ENCODE results near the gene PAQR8.
A peak's percentile ranks its signal among the peaks of the same experiment; 100 is the strongest.

PAQR8 gene

GRCh38 chr6:52361945-52362442 is at the start of gene PAQR8:
Gene PAQR8, plus strand, starts transcription at chr6:52362151. Its CDS starts 41,063 bp downstream, at chr6:52403214.
- peak; percentile 66 for DNase-seq (ENCODE audit: low read depth)

- DNase-seq (ENCODE audit: low read depth), result no peak
These were observed 49.5 kb upstream of the PAQR8 start for GRCh38 chr6:52312461-52312860.

GRCh38 chr6:52314752-52315151 is 47.2 kb upstream of the PAQR8 start:
- DNase-seq (ENCODE audit: low read depth), result no peak

GRCh38 chr6:52317211-52317610 is 44.7 kb upstream of the PAQR8 start:
- DNase-seq (ENCODE audit: low read depth), result no peak

- DNase-seq (ENCODE audit: low read depth), result no peak
These were observed 43.9 kb upstream of the PAQR8 start for GRCh38 chr6:52317841-52318581.

- DNase-seq (ENCODE audit: low read depth), result no peak
These were observed 37.8 kb upstream of the PAQR8 start for GRCh38 chr6:52324189-52324588.

GRCh38 chr6:52325695-52326471 is 36.1 kb upstream of the PAQR8 start:
- DNase-seq (ENCODE audit: low read depth), result no peak

- DNase-seq (ENCODE audit: low read depth), result no peak
These were observed 35.2 kb upstream of the PAQR8 start for GRCh38 chr6:52326540-52327364.

GRCh38 chr6:52328303-52328662 is 33.7 kb upstream of the PAQR8 start:
- no peak for DNase-seq (ENCODE audit: low read depth)

GRCh38 chr6:52328729-52329128 is 33.2 kb upstream of the PAQR8 start:
- no peak for DNase-seq (ENCODE audit: low read depth)

- DNase-seq (ENCODE audit: low read depth), result no peak
These were observed 31.5 kb upstream of the PAQR8 start for GRCh38 chr6:52330470-52330869.

GRCh38 chr6:52331793-52332457 is 30.0 kb upstream of the PAQR8 start:
- no peak for DNase-seq (ENCODE audit: low read depth)

GRCh38 chr6:52333840-52334200 is 28.1 kb upstream of the PAQR8 start:
- no peak for DNase-seq (ENCODE audit: low read depth)

- no peak for DNase-seq (ENCODE audit: low read depth)
These were observed 26.4 kb upstream of the PAQR8 start for GRCh38 chr6:52335576-52335975.

- DNase-seq (ENCODE audit: low read depth), result no peak
These were observed 24.9 kb upstream of the PAQR8 start for GRCh38 chr6:52336919-52337561.

GRCh38 chr6:52337633-52338290 is 24.2 kb upstream of the PAQR8 start:
- DNase-seq (ENCODE audit: low read depth), result no peak

- DNase-seq (ENCODE audit: low read depth), result no peak
These were observed 21.4 kb upstream of the PAQR8 start for GRCh38 chr6:52340603-52340880.

- DNase-seq (ENCODE audit: low read depth), result no peak
These were observed 20.2 kb upstream of the PAQR8 start for GRCh38 chr6:52341561-52342260.

- no peak for DNase-seq (ENCODE audit: low read depth)
These were observed 16.6 kb upstream of the PAQR8 start for GRCh38 chr6:52345311-52345710.

- DNase-seq (ENCODE audit: low read depth), result no peak
These were observed 15.4 kb upstream of the PAQR8 start for GRCh38 chr6:52346503-52346902.

GRCh38 chr6:52347818-52348217 is 14.1 kb upstream of the PAQR8 start:
- DNase-seq (ENCODE audit: low read depth), result no peak

All from activated gamma-delta T cell treated with anti-CD3 and anti-CD28 coated beads, Interleukin-2, amount 50 U/mL, for 16 hours (primary cell).